Neuronal stem cell (in vitro differentiated cells): ENCODE measurements around the gene ZNF222.

Source experiments
- DNase-seq: peaks from one replicate; pipeline ENCODE4 v3.0.0-alpha.2; 2013; ENCODE audit warnings: low spot score
- H2AFZ ChIP-seq: one replicate; pipeline ENCODE4 v1.6.1; 2013; ENCODE audit warnings: mild to moderate bottlenecking, low read length, inconsistent platforms
- H2AK5ac ChIP-seq: 2 replicates; pipeline ENCODE4 v1.6.1; 2013; ENCODE audit warnings: low read depth, mild to moderate bottlenecking, inconsistent platforms, low read length, moderate library complexity, mixed read lengths
- H2BK120ac ChIP-seq: 2 replicates; pipeline ENCODE4 v1.6.1; 2013; ENCODE audit warnings: low read depth, mild to moderate bottlenecking, inconsistent platforms, low read length, moderate library complexity, mixed read lengths
- H2BK12ac ChIP-seq: one replicate; pipeline ENCODE4 v1.6.1; 2013; ENCODE audit warnings: low read length, inconsistent platforms
- H2BK15ac ChIP-seq: 2 replicates; pipeline ENCODE4 v1.6.1; 2013; ENCODE audit warnings: mild to moderate bottlenecking, low read length, inconsistent platforms, mixed read lengths
- H2BK5ac ChIP-seq: one replicate; pipeline ENCODE4 v1.6.1; 2013; ENCODE audit warnings: inconsistent platforms, mild to moderate bottlenecking, low read length, moderate library complexity
- H3K14ac ChIP-seq: one replicate; pipeline ENCODE4 v1.6.1; 2013; ENCODE audit warnings: low read length, inconsistent platforms
- H3K18ac ChIP-seq: 2 replicates; pipeline ENCODE4 v1.6.1; 2013; ENCODE audit warnings: low read length, inconsistent platforms
- H3K23ac ChIP-seq: 2 replicates; pipeline ENCODE4 v1.6.1; 2013; ENCODE audit warnings: low read depth, mild to moderate bottlenecking, mixed read lengths, low read length, inconsistent platforms; ENCODE audit not compliant: poor library complexity
- H3K27ac ChIP-seq: replicated peaks from 3 replicates; pipeline ENCODE4 v1.5.1; 2013; ENCODE audit warnings: low read length, inconsistent platforms
- H3K27me3 ChIP-seq, 3 experiments: 2 replicates each; pipeline ENCODE4 v1.6.1; 2013; ENCODE audit warnings: low read length in 3 of 3, mild to moderate bottlenecking in 2 of 3, inconsistent platforms in 1 of 3, low read depth in 1 of 3, mixed read lengths in 1 of 3, moderate library complexity in 1 of 3; ENCODE audit not compliant: control insufficient read depth in 3 of 3, insufficient read depth in 3 of 3
- H3K36me3 ChIP-seq, 2 donors: replicated peaks in 1 of 2; 2 replicates each; pipeline ENCODE4 v1.6.1; 2013; ENCODE audit warnings: low read length in 2 of 2; ENCODE audit not compliant: control insufficient read depth in 2 of 2, insufficient read depth in 2 of 2
- H3K4ac ChIP-seq: 2 replicates; pipeline ENCODE4 v1.6.1; 2013; ENCODE audit warnings: inconsistent platforms, mild to moderate bottlenecking, low read length, moderate library complexity
- H3K4me1 ChIP-seq, 2 donors: 1 replicate in 1 of 2; 2 replicates in 1 of 2; pipeline ENCODE4 v1.6.1; 2013; ENCODE audit warnings: low read length in 2 of 2, low read depth in 1 of 2; ENCODE audit not compliant: control insufficient read depth in 2 of 2, insufficient read depth in 1 of 2
- H3K4me2 ChIP-seq: one replicate; pipeline ENCODE4 v1.6.1; 2013; ENCODE audit warnings: mild to moderate bottlenecking, low read length, inconsistent platforms; ENCODE audit not compliant: insufficient read depth, poor library complexity, severe bottlenecking
- H3K4me3 ChIP-seq, 2 donors: 2 replicates each; pipeline ENCODE4 v1.5.1; 2013; ENCODE audit warnings: low read length in 2 of 2, mild to moderate bottlenecking in 2 of 2, inconsistent platforms in 1 of 2, moderate library complexity in 1 of 2
- H3K79me1 ChIP-seq: one replicate; pipeline ENCODE4 v1.6.1; 2013; ENCODE audit warnings: low read depth, mild to moderate bottlenecking, inconsistent platforms, low read length, moderate library complexity
- H3K9ac ChIP-seq: one replicate; pipeline ENCODE4 v1.6.1; 2013; ENCODE audit warnings: mild to moderate bottlenecking, low read depth, low read length, inconsistent platforms; ENCODE audit not compliant: poor library complexity
- H3K9me3 ChIP-seq, 2 donors: replicated peaks in 1 of 2; 2 replicates each; pipeline versions ENCODE3 to v1.6.1; 2013; ENCODE audit warnings: low read length in 2 of 2, mild to moderate bottlenecking in 2 of 2, inconsistent platforms in 1 of 2, low read depth in 1 of 2, mixed read lengths in 1 of 2, moderate library complexity in 1 of 2; ENCODE audit not compliant: control insufficient read depth in 2 of 2, insufficient read depth in 1 of 2
- H4K8ac ChIP-seq: one replicate; pipeline ENCODE4 v1.6.1; 2013; ENCODE audit warnings: low read depth, mild to moderate bottlenecking, inconsistent platforms, low read length, moderate library complexity
- H4K91ac ChIP-seq: one replicate; pipeline ENCODE4 v1.6.1; 2013; ENCODE audit warnings: low read length, low read depth, mild to moderate bottlenecking, inconsistent platforms; ENCODE audit not compliant: poor library complexity
- WGBS, 2 donors: extraction: QIAGEN DNeasy Blood & Tissue Kit; methylation state at CpG; one replicate each; pipeline ENCODE4 v1.1.7; 2013; ENCODE audit warnings: missing lambda C conversion rate in 2 of 2, mixed read lengths in 1 of 2; ENCODE audit not compliant: insufficient read length in 2 of 2, insufficient replicate concordance in 1 of 2; ENCODE audit errors: extremely low coverage in 2 of 2; 5-methylcytosine and 5-hydroxymethylcytosine counted together

The ZNF222 gene

DNA sequence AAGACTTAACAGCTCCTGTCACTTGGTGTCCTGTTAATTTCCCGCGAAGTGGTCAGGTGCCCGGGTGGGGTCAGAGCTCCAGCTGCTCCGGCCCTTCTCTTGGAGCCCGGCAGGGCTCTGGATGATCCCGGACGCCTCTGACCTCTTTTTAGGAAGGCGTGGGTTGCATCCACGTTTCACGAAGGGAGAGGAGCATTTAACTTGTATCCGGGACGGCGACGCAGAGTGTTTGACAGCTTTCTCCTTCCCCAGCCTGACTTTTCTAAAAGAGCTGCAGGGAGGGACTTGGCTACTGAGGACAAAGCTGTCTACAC, 40.5 kb upstream of the ZNF222 start:
- Histone ChIP-seq H3K18ac (no peak overlapping the region), H3K4me2 (peak overlapping the region; percentile 73), H2BK120ac (no peak overlapping the region), H3K27me3 (no peaks in the 10 kb centered on the region), H2BK5ac (no peak overlapping the region), H2AFZ (peak overlapping the region; percentile 87), H3K36me3 (peaks cover 2 to 13% of the 10 kb centered on the region in 2 donors), H4K91ac (no peak overlapping the region), H4K8ac (no peak overlapping the region), H3K23ac (no peak overlapping the region), H3K4ac (no peak overlapping the region), H2BK12ac (no peak overlapping the region), H3K4me3 (peak overlapping the region; percentile 74 to 97), H3K9ac (no peak overlapping the region), H3K9me3 (peaks cover 0 to 6% of the 10 kb centered on the region in 2 donors), H3K4me1 (peaks cover 0 to 2% of the 10 kb centered on the region in 2 donors), H3K27ac (no peak overlapping the region), H2AK5ac (no peak overlapping the region), H3K79me1 (peaks cover 2% of the 10 kb centered on the region), H3K14ac (no peak overlapping the region), H2BK15ac (no peak overlapping the region)
- no peak for DNase-seq
- no CpG with 5 or more reads among the region's 14 CpGs for WGBS, 2 donors

DNA sequence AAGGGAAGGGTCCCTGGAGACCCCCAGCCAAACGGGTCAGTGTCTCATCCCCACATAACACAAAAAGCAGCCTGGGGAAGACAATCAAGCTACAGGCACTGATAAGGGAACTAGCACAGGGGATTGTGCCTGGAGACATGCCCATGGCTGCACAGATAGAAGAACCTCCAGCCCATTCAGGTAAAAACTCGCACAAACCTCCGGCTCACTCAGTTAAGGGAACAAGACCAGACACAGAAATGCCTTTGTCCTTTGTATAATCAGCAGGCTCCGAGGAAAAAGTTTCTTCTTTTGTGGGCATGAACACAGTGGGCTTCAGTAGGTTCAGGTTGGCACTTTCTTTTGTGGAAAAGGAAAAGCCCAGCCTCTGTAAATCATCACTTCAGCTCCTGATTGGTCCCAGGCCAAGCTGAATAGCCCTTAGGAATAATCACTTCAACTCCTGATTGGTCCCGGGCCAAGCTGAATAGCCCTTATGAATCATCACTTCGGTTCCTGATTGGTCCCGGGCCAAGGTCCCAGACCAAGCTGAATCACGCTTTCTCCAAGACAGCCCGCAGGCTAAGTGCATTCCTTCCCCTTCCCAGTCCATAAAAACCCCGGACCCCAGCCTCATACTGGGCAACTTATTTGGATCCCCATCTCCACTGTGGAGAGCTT, 27.4 kb upstream of the ZNF222 start:
- H3K79me1 ChIP-seq, result no peaks in the 10 kb centered on the region
- H2AFZ ChIP-seq, result no peak overlapping the region
- H3K23ac ChIP-seq, result no peak overlapping the region
- no peak for DNase-seq
- no peak overlapping the region for H3K27ac ChIP-seq
- no peaks in the 10 kb centered on the region for H3K27me3 ChIP-seq
- no peak overlapping the region for H3K9ac ChIP-seq
- H3K18ac ChIP-seq, result no peak overlapping the region
- H3K4me2 ChIP-seq, result no peak overlapping the region
- no peak overlapping the region for H2AK5ac ChIP-seq
- H2BK12ac ChIP-seq, result no peak overlapping the region
- no peaks in the 10 kb centered on the region for H3K9me3 ChIP-seq
- H2BK5ac ChIP-seq, result no peak overlapping the region
- H3K4ac ChIP-seq, result no peak overlapping the region
- peaks cover 0 to 1% of the 10 kb centered on the region in 2 donors for H3K4me1 ChIP-seq
- H2BK15ac ChIP-seq, result no peak overlapping the region
- no peak overlapping the region for H3K4me3 ChIP-seq
- H4K8ac ChIP-seq, result no peak overlapping the region
- H2BK120ac ChIP-seq, result no peak overlapping the region
- H3K14ac ChIP-seq, result no peak overlapping the region
- H3K36me3 ChIP-seq, result peaks cover 7 to 39% of the 10 kb centered on the region in 2 donors
- H4K91ac ChIP-seq, result no peak overlapping the region
- WGBS, 2 donors, result no CpG with 5 or more reads among the region's 10 CpGs

DNA sequence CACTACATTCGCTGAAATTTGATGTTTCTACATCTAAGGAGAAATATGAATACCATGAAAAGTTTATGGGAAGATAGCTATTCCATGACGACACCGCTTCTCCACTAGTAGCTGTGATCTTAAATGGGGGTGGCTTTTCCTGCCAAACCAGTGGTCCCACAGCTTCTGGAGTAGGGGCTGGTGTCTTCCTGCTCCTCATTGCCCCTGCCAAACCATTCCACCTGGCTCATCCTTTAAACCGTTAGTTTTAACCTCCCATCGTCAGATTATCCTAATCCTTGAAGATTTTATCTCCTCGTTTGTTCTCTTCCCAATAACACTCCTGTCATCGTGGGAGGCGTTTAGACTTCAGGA, 23.0 kb upstream of the ZNF222 start:
- peaks cover 0 to 4% of the 10 kb centered on the region in 2 donors for H3K36me3 ChIP-seq
- peak overlapping the region; percentile 83 for H3K4me2 ChIP-seq
- no peak overlapping the region for H2BK120ac ChIP-seq
- H4K8ac ChIP-seq, result no peak overlapping the region
- H3K14ac ChIP-seq, result no peak overlapping the region
- H2BK12ac ChIP-seq, result no peak overlapping the region
- H3K4ac ChIP-seq, result no peak overlapping the region
- peak overlapping the region; percentile 70 to 86 for H3K4me3 ChIP-seq
- peak overlapping the region; percentile 90 for H2AFZ ChIP-seq
- no peak overlapping the region for H3K23ac ChIP-seq
- no CpG with 5 or more reads among the region's 8 CpGs for WGBS, 2 donors
- H2BK15ac ChIP-seq, result no peak overlapping the region
- no peak overlapping the region for H2BK5ac ChIP-seq
- H2AK5ac ChIP-seq, result no peak overlapping the region
- H3K27ac ChIP-seq, result no peak overlapping the region
- peaks cover 0 to 1% of the 10 kb centered on the region in 2 donors for H3K4me1 ChIP-seq
- H3K79me1 ChIP-seq, result no peaks in the 10 kb centered on the region
- DNase-seq, result no peak
- H4K91ac ChIP-seq, result no peak overlapping the region
- H3K18ac ChIP-seq, result no peak overlapping the region
- no peak overlapping the region for H3K9ac ChIP-seq
- H3K9me3 ChIP-seq, result no peaks in the 10 kb centered on the region
- H3K27me3 ChIP-seq, result no peaks in the 10 kb centered on the region

DNA sequence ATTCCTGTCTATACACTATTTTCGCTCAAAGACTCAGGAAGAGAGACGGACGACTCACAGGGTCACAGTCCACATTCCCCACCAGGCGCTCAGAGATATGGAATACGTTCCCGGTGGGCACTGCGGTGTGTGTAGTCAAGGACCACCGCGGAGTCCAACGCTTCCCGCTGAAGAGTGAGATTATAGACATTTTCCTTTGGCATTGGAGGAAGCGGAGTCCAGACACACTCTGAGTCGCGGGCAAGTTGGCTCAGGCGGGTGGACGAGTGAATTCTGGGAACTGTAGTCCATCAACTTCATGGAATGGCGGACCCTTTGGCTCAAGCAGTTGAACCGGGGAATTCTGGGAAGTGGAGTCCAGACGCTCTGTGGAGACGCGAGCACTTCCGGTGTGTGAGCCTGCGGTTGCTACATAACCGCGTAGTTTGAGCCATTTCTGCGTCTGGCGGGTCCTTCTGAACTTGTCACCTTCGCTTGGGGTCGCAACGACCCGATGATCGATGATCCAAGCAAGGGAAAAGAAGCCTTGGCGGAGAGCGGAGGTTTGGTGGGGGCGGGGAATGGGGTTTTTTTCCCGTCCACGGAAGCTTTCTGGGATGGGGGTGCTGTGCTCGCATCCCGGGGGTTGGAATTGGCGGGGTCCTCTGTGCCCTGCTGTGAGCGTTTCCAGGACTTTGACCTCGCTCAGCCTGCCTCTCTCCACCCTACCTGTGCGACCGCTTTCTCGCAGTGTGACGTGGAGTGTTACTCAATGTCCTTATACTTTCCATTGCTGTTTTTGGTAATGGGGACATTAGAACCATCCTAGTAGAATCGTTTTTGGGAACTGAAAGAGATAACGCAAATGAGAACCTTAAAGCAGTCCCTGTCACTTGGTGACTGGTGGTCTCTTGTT, 22.4 kb upstream of the ZNF222 start, which contains the start of gene ZNF230:
ZNF230 (plus strand) TSS at position 392 of the 895 bp plus-strand sequence. CDS start 4,122 bp downstream, outside the sequence.
- DNase-seq, result peak; percentile 91
- WGBS, 2 donors, result no CpG with 5 or more reads among the region's 48 CpGs
- Histone ChIP-seq H4K91ac (no peak within 1 kb of the TSS), H2BK15ac (no peak within 1 kb of the TSS), H3K23ac (no peak within 1 kb of the TSS), H3K27ac (no peak within 1 kb of the TSS), H3K4me3 (peak within 1 kb of the TSS; percentile 70 to 86), H3K27me3 (no peaks in the 10 kb centered on the region), H4K8ac (no peak within 1 kb of the TSS), H3K4me2 (peak within 1 kb of the TSS; percentile 83), H3K36me3 (peaks cover 2 to 5% of the 10 kb centered on the region in 2 donors), H2BK5ac (no peak within 1 kb of the TSS), H3K9ac (peak within 1 kb of the TSS; percentile 67), H3K4ac (no peak within 1 kb of the TSS), H3K4me1 (peaks cover 0 to 1% of the 10 kb centered on the region in 2 donors), H3K14ac (no peak within 1 kb of the TSS), H3K79me1 (no peaks in the 10 kb centered on the region), H3K18ac (peak within 1 kb of the TSS; percentile 40), H2AK5ac (no peak within 1 kb of the TSS), H3K9me3 (peaks cover 2 to 3% of the 10 kb centered on the region in 2 donors), H2BK12ac (no peak within 1 kb of the TSS), H2BK120ac (no peak within 1 kb of the TSS), H2AFZ (peak within 1 kb of the TSS; percentile 90)
